ENCODE data around the gene MEF2A.

The MEF2A gene

GRCh38 chr15:99564221-99565048 is 1.3 kb upstream of the MEF2A start:
- DNase-seq, result no peak

DNA sequence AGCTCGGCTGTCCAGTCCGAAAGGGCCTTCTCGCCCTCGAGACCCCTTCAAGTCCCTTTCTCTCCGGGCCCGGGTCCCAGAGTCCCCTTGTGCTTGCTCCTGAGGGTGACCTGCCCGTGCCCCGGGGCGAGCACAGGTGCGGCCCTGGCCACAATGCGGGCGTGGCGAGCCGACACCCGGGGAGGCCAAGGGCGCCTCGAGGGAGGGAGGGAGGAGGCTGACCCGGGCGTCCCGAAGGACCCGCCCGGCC is 810 bp upstream of the MEF2A start:
- DNase-seq, result no peak

DNA sequence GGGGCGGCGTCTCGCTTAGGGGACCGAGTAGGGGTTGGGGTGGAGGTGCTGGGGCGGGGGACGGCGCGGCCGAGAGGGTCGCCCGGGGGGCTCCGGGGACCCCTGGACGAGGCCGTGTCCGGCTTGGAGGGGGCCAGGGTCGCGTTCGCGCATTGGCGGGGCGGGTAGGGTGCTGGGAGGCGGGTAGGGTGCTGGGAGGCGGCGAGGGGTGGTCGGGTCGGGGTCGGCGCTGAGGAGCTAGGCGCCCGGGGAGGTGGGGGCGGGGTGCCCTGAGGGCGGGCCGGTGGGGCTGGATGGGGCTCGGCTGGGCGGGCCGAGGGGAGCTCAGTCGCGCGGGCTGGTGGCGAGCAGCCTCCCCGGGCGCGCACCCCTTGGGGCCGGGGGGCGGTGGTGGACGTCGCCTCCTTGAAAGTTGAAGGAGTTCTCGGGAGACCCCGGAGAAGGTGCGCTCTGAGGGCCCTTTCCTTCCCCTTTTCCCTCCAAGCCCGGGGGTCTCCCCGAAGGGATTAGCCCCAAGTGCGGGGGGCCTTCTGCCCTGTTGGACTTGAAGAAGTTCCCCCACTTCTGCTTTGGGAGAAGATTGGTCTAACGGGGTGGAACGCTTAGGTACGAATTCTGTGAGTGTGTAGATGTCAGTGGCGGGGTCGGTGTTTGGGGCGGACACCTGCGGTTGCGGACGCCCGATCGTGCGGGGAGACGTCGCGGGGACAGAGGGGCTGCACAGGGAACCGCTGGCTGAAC is 543 bp downstream of the MEF2A start:
- DNase-seq, result no peak

GRCh38 chr15:99568625-99569352 is 3.0 kb downstream of the MEF2A start:
- no peak for DNase-seq

DNA sequence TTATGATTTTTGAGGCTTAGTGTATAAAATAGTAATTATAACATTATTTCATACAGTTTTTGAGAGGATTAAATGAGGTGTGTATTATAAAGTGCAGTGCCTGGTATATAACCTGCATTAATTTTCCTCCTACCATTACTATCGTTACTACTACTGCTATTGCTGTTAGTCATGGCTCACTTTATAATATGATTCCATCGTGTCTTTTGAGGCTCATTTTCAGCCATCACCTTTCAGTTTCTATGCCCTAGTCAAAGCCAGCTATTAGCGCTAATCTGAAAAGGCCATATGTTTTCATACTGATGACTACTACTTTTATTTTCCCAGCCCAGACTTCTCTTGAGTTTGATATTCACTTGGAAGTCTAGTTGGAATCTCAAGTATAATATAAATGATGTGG is 5.5 kb downstream of the MEF2A start:
- no peak for DNase-seq

DNA sequence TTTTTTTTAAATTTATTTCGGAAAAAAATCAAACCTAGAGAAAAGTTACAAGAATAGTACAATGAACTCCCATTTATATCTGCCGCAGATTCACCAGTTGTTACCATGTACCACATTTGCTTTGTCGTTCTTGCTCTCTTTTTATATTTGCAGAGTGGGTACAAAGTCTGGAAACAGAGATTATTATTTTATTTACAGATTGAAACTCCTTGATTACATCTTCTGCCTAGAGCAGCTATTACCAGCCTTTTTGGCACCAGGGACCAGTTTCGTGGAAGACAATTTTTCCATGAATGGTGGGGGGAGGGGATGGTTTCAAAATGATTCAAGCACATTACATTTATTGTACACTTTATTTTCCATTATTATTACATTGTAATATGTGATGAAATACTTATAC is 8.3 kb downstream of the MEF2A start:
- DNase-seq, result no peak

- DNase-seq, result no peak
Observed at GRCh38 chr15:99574502-99574901, 8.7 kb downstream of the MEF2A start.

DNA sequence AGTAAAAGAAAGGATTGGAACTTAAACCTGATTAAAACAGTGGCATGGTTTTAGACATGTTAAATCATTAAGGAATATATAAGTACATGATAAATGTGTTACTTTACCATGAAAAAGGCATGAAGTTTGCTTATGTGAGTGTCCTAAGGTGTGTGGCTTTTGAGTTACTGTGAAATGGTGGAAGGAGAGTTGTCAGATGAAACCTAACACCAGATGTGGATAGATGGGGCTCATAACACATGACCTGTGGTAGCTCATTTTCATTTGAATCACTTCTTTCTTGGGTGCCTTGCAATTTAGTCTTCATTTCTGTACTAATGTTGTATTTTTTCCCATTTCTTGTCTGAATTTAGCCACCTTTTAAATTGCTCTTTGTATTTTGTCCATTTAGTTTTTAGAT is 13.0 kb downstream of the MEF2A start:
- no peak for DNase-seq

- DNase-seq, result no peak
Observed at GRCh38 chr15:99580076-99580475, 14.3 kb downstream of the MEF2A start.

GRCh38 chr15:99582508-99582960 is 16.8 kb downstream of the MEF2A start:
- no peak for DNase-seq

GRCh38 chr15:99584081-99584600 is 18.4 kb downstream of the MEF2A start:
- DNase-seq, result no peak

DNA sequence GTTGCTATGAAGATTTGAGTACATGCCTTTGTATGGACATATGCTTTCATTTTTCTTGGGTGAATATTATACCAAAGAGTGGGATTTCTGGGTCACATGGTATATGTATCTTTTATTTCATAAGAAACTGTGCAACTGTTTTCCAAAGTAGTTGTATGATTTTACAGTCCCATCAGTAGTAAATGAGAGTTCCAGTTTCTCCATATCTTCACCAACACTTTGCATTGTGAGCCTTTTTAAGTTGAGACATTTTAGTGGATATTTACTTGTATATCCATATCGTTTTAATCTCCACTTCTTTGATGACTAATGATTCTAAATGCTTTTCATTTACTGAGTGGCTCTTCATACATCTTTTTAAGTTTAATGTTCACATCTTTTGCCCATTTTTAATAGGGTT is 20.3 kb downstream of the MEF2A start:
- no peak for DNase-seq

- DNase-seq, result no peak
Observed at GRCh38 chr15:99589801-99590200, 24.0 kb downstream of the MEF2A start.

DNA sequence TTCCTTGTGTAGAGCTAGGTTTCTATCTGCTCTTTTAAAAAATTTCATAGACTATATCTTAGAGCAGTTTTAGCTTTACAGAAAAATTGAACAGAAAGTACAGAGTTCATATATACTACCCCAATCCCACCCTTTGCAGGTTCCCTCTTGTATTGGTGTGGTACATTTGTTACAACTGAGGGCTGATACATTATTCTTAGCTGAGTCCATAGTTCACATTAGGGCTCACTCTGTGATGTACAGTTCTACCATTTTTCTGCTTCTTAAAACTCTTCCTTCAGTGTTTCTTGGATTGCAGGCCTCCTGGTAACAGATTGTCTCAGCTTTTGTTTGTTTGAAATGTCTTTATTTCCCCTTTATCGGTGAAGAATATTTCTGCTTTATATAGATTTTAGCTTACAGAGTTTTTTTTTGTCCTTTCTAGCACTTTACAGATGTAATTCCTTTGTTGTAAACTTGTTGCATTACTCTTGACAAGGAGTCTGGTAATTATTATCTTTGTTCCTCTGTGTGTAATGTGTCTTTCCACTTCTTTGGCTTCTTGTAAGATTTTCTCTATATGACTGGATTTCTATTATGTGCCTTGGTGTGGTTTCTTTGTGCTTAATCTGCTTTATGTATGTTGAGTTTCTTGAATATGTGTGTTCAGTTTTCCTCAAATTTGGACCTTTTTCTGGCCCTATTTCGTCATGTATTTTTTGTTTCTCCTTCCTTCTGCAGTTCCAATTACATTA is 25.3 kb downstream of the MEF2A start:
- DNase-seq, result no peak

DNA sequence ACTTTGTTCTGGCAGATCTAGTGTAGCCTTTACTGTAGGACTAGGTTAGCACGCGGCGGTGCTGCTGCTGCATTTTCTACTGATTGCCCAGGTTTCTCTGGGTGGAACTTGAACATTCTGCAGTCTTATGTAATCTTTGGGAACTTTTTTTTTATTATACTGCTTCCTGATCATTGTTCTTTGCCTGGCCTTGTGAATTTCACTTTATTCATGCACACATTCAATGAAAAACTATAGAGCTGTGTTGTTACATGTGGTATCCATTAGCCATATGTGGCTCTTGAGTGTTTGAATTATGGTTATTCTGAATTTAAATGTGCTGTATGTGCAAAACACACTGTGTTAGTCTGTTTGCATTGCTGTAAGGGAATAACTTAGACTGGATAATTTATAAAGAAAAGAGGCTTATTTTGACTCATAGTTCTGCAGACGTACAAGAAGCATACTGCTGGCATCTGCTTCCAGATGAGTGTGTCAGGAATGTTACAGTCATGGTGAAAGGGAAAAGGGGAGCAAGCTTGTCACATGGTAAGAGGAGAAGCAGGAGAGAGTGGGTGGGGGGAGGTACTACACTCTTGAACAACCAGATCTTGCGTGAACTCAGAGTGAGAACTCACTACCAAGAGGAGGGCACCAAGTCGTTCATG is 26.5 kb downstream of the MEF2A start:
- no peak for DNase-seq

DNA sequence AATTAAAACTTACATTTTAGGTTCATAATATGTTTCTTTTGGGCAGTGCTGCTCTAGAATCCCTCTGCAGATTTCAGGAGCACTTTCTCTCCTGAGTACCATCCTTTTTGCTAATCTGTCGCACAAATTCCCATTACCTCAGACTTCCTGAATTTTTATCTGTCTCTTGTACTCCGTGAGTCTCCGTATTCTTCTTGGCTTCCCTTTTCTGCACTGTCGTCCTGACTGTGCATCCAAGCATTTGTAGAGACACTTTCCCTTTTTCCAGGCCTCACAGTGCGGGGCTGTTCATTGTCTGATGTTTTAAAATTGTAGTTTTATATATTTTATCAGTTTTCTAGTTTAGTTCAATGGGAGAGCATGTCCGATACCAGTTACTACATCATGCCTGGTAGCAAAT is 27.3 kb downstream of the MEF2A start:
- DNase-seq, result no peak

DNA sequence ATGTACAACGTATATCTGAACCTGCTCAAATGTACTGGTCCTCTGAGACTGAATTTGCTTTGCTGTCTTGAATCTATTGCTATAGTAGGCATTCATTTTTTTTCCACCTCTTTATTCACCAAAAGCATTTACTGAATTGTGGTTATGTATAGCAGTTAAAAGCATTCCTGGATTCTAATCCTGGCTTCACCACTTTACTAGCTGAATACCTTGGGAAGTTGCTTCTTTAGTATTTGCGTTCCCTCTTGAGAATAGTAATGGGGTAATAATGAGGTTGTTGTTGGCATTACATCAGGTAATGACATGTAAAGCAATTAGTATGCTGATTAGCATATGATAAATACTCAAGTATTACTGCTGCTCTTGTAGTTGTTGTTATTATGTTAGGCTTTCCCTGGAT is 29.1 kb downstream of the MEF2A start:
- no peak for DNase-seq

DNA sequence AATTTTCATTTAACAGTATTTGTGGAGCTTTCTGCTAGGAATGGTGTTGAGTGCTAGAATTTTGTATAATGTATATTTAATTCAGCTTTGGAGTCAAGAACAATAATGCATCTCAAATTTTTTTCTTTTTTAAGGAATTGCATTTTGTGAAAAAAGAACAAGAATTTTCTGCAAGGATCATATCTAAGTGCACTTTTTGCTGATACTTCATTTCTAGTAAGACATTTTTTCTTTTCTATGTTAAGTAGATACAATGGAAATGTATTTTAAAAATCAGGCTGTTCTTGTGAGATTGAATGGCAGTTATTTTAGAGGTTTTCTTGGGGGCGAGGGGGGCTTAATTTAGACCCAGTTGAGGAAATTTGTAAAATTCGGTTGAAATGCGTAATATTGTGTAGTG is 32.5 kb downstream of the MEF2A start:
- no peak for DNase-seq

DNA sequence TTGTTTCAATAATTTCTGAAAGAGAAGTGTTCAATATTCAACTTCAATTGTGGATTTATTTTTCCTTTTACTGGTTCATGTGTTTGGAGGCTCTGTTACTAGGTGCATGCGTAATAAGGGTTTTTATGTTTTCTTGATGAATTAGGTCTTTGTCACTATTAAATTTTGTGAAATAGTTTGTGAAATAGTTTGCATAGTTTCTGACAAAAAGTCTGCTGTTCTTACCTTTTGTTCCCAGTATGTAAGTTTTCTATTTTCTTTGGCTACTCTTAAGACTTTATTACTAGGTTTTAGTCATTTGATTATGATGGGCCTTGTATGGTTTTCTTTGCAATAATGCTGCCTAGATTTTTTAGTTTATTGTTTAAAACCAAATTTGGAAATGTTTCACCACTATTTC is 38.0 kb downstream of the MEF2A start:
- no peak for DNase-seq

GRCh38 chr15:99604865-99605264 is 39.1 kb downstream of the MEF2A start:
- DNase-seq, result no peak

DNA sequence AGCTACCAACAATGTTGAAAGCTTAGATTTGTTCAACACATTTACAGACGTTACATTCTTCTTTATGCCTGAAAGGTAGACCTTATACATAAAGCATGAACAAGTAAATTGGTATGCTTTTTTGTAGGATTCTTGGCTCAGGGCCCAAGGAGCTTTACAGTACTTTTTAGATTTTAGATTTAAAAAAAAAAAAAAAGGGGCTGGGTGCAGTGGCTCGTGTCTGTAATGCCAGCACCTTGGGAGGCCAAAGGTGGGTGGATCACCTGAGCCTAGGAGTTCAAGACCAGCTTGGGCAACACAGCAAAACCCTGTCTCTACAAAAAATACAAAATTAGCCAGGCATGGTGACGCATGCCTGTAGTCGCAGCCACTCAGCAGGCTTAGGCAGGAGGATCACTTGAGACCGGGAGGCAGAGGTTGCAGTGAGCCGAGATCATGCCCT is 39.7 kb downstream of the MEF2A start:
- DNase-seq, result no peak

DNA sequence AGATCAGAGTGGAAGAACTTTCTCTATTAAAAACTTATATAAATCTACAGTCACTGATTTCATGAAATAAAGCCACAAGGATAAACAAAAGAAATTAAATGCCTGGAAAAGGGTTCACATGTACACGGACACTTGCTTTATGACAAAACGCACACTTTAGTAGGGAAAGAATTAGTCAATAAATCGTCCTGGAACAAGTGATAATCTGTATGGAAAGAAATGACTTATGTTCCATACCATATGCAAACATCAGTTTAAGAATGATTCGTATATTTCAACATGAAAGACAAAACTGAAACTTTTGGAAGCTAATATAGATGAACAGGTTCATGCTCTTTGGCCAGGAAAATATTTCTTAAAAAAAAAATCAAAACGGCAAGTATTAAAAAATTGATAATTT is 40.2 kb downstream of the MEF2A start:
- DNase-seq, result no peak

DNA sequence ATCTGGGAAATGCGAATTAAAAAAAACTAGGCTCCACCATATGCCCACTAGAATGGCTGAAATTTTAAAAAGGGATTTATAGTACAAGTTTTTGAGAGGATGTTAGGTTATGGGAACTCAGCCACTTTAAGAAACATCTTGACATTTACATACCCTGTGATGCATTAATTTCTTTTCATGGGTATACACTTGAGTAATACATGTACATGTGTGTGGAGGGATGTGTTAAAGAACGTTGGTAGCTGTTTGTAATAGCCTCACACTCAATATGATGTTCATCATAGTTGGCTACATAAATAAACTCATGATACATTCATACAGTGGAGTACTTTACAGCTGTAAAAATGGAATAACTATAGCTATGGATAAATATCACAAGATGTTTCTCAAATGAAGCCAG is 40.9 kb downstream of the MEF2A start:
- DNase-seq, result no peak

All from DMS153 (cell line).